Measurements from ENCODE around the gene TMC6.
"Not testable (repeated sequence)": the region's sequence is repeated elsewhere in the genome, so short reads cannot be mapped to it uniquely, and the experiment has no call there.

The TMC6 gene

DNA sequence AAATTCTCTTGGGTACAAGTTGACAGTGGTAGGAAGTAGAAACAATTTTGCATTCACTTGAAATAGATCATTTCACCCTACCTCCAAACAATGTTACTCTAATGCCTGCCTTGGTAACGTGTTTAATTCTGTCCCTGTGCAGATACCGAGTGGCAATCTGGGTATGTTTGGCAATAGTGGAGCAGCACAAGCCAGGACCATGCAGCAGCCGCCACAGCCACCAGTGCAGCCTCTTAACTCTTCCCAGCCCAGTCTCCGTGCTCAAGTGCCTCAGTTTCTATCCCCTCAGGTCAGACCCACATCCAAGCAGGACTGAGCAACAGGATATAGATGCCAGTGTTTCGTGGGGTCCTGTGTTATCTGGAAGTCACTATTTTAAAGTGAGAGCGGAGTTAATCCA lies 49.3 kb downstream of the TMC6 start:
- no peak for DNase-seq (ENCODE audit: low read depth in 2 of 2)

- no peak for DNase-seq (ENCODE audit: low read depth in 2 of 2)
Observed at GRCh38 chr17:78075545-78075944, 53.0 kb downstream of the TMC6 start.

- DNase-seq (ENCODE audit: low read depth in 2 of 2) = no peak
Observed at GRCh38 chr17:78075011-78075410, 53.5 kb downstream of the TMC6 start.

GRCh38 chr17:78072961-78073360 lies 55.6 kb downstream of the TMC6 start:
- DNase-seq (ENCODE audit: low read depth in 2 of 2) = no peak

DNA sequence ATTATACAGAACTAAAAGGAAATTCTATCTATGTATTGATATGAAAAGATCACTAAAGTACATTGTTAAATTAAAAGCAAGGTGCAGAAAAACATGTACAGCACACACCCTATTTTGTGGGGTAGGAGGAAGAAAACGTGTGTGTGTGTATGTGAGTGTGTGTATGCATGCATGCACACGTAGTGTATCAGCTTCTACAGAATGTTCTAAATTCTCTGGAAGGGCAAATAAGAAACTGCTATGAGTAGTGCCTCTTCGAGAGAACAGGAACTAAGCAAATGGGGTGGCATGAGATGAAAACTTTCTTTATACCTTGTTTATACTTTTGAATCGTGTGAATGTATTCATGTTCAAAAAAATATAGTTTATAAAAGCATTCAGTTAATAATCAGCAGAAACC lies 58.9 kb downstream of the TMC6 start:
- no peak for DNase-seq (ENCODE audit: low read depth in 2 of 2)

DNA sequence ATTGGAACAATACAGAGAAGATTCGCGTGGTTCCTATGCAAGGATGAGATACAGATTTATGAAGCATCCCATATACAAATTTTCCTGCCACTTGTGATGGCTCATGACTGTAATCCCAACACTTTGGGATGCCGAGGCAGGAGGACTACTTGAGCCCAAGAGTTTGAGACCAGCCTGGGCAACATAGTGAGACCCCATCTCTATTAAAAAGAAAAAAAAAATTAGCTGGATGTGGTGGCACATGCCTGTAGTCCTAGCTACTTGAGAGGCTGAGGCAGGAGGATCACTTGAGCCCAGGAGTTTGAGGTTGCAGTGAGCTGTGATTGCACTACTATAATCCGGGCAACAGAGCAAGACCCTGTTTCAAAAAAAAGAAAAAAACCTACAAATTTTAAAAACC lies 61.6 kb downstream of the TMC6 start:
- not testable (repeated sequence) for DNase-seq (ENCODE audit: low read depth in 2 of 2)

DNA sequence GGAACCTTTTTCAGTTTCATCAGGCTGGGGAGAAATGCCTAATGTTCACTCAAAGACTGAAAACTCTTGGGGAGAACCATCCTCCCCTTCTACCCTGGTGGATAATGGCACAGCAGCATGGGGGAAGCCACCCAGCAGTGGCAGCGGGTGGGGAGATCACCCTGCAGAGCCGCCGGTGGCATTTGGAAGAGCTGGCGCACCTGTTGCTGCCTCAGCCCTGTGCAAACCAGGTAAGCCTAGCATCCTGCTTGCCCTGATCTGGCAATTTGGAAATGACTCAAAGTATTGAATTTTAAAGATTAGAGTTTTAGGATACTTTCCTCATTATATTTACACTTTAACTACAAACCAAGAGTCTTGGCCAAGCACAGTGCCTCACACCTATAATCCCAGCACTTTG lies 63.8 kb downstream of the TMC6 start:
- no peak for DNase-seq (ENCODE audit: low read depth in 2 of 2)

DNA sequence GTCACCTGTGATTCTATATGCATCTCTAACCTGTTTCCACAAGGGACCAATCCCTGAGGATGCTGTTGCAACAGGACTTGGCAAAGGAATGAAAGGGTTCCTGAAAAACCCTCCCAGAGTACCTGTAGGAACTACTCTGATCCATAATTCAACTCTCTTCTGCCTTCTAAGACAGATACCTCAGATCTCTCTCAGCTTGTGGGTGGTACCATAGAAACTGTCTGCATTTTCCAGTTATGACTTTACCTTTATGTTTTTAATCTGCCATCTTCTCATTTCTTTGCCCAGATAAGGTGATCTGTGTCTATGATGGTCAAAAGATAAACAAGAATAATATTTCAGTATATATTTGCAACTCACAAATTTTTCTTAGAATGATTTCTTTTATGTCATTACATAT lies 65.1 kb downstream of the TMC6 start:
- DNase-seq (ENCODE audit: low read depth in 2 of 2) = no peak

GRCh38 chr17:78062596-78062995 lies 66.0 kb downstream of the TMC6 start:
- DNase-seq (ENCODE audit: low read depth in 2 of 2) = no peak

Data from stimulated activated CD4-positive, alpha-beta T cell treated with anti-CD3 and anti-CD28 coated beads, Interleukin-1b, Interleukin-23, amount 100 ng/mL, for 1 hour (primary cell).